ENCODE data around the gene PSPN.

PSPN gene

GRCh38 chr19:6325614-6326013 is 50.1 kb downstream of the PSPN start:
- no peak for DNase-seq (ENCODE audit: low read depth)
